Limb (tissue), 2 donors: Measurements from ENCODE around the gene LAMA5.

Source experiments
- DNase-seq, 2 donors: peaks; one replicate each; pipeline ENCODE4 v3.0.0-alpha.2; 2016; ENCODE audit errors: extremely low spot score in 2 of 2

Gene LAMA5

DNA sequence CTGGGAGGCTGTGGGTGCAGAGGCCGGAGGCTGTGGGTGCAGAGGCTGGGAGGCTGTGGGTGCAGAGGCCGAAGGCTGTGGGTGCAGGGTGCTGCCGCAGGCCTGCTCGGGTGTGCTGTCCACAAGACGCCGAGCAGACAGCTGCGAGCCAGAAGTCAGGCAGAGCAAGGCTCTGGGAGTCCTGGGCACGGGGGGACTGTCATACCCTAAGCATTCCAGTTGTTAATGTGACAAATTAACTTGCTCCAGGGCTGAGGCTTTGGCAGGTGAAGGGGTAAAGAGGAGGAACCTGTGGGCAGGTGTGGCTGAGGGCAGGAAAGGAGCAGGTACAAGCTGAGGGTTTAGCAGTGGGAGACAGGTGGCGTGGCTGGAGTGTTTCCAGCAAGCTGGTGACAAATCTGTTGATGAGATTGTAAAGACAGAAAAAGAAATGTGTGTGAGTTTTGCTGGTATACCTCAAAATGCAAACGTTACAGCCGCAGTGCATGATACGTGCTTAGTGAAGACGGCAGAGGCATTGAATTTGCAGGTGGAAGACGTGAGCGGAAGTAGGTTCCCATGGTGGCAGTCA lies 78.5 kb downstream of the LAMA5 start:
- DNase-seq, result no peak

- DNase-seq, result no peak
Observed at GRCh38 chr20:62287759-62288534, 79.2 kb downstream of the LAMA5 start.

DNA sequence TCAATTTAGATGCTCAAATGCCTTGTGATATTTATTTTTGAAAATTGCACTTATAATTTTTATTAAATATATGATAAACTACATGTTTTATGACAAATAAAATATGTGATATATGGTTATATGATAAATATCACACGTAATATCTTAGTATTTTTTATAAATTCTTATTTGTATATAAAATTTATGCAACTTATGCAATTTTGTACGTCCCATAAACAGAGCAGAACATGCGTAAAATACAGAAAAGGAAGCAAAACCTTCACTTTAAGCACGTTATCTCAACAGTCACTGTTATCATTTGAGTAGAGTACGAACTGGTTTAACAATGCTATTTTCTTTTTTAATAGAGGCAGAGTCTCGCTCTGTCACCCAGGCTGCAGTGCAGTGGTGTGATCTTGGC lies 80.0 kb downstream of the LAMA5 start:
- no peak for DNase-seq

DNA sequence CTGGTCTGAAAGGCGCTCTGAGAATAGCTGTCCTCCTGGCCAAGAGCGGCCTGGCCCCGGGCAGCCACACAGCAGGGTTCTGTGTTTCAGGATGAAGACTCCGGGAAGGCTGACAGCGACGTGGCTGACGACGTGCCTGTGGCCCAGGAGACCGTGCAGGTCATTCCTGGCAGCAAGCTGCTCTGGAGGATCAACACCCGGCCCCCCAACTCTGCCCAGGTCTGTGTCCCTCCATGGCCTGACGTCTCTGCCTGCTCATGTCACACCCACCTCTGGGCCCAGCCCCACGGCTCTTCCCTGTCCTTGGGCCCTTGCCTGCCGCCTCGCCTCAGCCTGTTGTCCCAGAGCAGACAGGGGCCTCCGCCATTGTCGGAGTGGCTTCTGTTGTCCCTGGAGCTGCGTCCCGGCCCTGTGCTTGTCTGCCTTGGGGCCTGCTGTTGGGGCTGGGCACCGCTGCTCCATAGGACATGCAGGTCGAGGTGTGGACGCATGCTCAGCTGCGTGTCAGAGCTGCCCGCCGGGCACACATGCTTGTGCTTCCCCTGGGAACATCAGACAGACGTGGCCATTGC lies 80.5 kb downstream of the LAMA5 start:
- no peak for DNase-seq

- DNase-seq, result no peak
Observed at GRCh38 chr20:62285722-62286121, 81.4 kb downstream of the LAMA5 start.

GRCh38 chr20:62285151-62285550 lies 82.0 kb downstream of the LAMA5 start:
- no peak for DNase-seq

DNA sequence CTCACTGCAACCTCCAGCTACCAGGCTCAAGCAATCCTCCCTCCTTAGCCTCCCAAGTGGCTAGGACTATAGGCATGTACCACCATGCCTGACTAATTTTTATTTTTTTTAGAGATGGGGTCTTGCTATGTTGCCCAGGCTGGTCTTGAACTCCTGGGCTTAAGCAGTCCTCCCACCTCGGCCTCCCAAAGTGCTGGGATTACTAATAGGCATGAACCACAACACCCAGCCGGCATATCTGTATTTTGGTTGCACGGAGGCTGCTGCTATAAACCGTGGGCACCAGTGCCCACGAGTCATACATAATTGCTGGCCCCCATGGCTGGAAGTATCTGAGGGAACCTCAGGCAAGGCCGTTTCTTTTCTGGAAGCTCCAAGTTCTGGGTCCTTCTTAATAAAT lies 82.7 kb downstream of the LAMA5 start:
- DNase-seq, result no peak

GRCh38 chr20:62282877-62283503 lies 84.1 kb downstream of the LAMA5 start:
- no peak for DNase-seq

GRCh38 chr20:62282103-62282502 lies 85.0 kb downstream of the LAMA5 start:
- no peak for DNase-seq

- DNase-seq, result no peak
Observed at GRCh38 chr20:62281161-62281933, 85.8 kb downstream of the LAMA5 start.

DNA sequence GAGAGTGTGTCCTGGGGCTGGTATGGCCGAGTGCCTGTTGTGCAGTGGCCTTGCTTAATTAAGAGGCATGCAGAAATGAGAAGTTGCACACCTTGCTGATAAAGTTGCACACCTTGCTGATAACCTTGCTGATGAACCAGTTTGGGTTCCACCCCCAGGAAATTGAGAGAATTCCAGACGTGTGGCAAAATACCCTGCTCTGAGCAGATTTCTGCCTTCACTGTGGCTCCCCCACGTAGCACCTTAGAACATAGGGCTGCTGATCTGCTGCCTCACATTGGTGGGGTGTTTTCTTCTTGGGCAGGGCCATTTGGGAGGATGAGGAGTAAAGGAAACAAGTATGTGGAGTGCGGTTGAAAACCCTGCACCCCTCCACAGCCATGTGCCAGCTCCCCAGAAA lies 86.8 kb downstream of the LAMA5 start:
- no peak for DNase-seq

DNA sequence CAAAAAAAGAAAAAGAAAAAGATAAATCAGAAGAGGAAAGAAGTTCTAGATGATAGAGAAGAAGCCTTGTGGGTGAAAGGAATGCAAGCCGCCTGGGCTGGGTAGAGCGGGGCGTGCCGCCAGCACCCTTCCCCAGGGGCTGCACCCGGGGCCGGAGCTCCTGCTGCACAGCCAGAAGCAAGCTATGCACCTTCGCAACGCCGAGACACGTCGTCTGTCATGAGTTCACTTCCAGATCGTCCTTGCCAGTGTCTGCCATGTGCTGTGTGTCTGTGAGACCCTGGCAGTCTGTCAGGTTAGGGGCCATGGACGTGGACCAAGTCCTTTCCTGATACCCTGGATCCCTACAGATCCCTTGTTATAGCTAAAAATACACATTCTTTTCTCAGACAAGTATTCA lies 89.9 kb downstream of the LAMA5 start:
- DNase-seq, result no peak

GRCh38 chr20:62276439-62276838 lies 90.7 kb downstream of the LAMA5 start:
- peak in 1 of 2 donors; percentile 10 for DNase-seq

- no peak for DNase-seq
Observed at GRCh38 chr20:62275219-62275618, 91.9 kb downstream of the LAMA5 start.

- DNase-seq, result no peak
Observed at GRCh38 chr20:62274332-62274950, 92.7 kb downstream of the LAMA5 start.

- DNase-seq, result no peak
Observed at GRCh38 chr20:62273416-62273815, 93.7 kb downstream of the LAMA5 start.

DNA sequence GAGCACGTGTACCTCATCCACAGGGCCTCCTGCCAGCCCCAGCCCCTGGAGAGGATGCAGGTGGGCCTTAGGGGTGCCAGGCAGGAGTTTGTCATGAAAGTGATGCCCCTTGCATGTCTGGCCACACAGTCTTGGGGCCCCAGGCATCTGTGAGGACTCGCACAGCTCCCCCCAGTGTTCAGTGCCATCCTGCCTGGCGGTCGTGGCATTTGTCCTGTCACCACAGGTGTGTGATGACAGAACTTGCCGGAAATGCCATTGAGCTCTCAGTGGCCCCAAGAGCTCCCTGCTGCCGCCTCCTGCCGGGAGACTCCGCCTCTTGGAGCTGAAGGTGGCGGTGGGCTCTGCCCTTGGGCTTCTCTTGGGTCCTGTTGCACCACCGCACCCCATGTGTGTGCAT lies 94.9 kb downstream of the LAMA5 start:
- no peak for DNase-seq

GRCh38 chr20:62269871-62270270 lies 97.2 kb downstream of the LAMA5 start:
- DNase-seq, result no peak

DNA sequence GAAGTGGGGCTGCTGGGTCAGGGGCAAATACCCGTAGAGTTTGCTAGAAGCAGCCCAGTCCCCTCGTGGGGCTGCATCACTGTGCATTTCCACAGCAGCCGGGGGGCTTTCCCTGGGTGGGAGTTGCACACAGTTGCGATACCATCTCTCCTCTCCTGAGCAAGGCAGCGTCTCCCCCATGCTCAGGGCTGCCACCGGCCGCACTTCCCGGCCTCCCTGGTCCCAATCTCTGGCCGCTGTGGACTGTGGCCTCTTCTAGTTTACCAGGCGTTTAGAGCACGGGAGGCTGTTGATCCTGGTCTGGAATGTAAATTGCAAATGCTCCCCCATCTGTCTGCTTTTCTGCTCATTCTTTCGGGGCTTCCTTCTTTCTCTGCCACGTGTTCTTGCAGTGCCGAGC lies 97.7 kb downstream of the LAMA5 start:
- DNase-seq, result no peak

- no peak for DNase-seq
Observed at GRCh38 chr20:62268228-62268900, 98.7 kb downstream of the LAMA5 start.

DNA sequence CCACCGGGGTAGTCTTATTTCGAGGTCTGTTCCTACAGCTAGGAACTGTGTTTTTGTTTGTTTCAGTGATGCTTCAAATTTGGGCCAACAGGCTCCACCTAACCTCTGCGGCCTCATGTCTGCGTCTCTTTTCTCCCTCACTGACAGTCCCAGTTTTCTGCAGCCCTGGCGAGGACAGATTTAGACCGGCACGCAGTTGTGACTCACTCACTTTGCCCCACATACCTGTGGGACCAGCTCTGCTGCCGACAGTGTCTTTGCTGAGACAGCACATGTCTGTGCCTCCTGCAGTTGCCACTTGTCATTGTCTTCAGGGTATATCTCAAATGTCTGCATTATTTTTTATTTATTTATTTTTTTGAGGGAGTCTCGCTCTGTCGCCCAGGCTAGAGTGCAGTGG lies 99.6 kb downstream of the LAMA5 start:
- no peak for DNase-seq
